CD4-positive, alpha-beta T cell (primary cell): Measurements from ENCODE around the gene GRIK1. TPM values are rescaled to one million over a fixed set of nuclear protein-coding genes. Genes with fewer than 3 reads are reported as not detected.

Experiments
- ATAC-seq: fragments of 200-7000 bp; cut with Tn5 transposase; one replicate; pipeline ENCODE4 v1.10.0; 2022; ENCODE audit warnings: mild to moderate bottlenecking; ENCODE audit not compliant: poor library complexity
- CTCF ChIA-PET: fragments of 350-600 bp; sonication (Branson Sonifier 250); formaldehyde crosslinking; loops from one replicate; lab custom pipeline; 2021; ENCODE audit warnings: antibody characterized with exemption, inconsistent platforms; lab: Charles Lee
- POLR2A ChIA-PET: fragments of 350-600 bp; sonication (Branson Sonifier 250); formaldehyde crosslinking; loops from one replicate; lab custom pipeline; 2021; ENCODE audit warnings: antibody characterized with exemption, inconsistent platforms; lab: Charles Lee
- DNase-seq, 14 experiments: peaks; one replicate each; pipeline ENCODE4 v3.0.0-alpha.2; 2013 to 2020; ENCODE audit warnings: mixed read lengths in 2 of 14
- H3K27ac ChIP-seq, 2 donors: one replicate each; pipeline versions ENCODE4 v1.5.1 to v1.7.0; 2013; ENCODE audit warnings: low read length in 2 of 2, low read depth in 1 of 2, mild to moderate bottlenecking in 1 of 2
- H3K27me3 ChIP-seq, 2 experiments: 1 replicate in 1 of 2; 2 replicates in 1 of 2; pipeline versions ENCODE4 v1.6.1 to v1.7.0; 2013; ENCODE audit warnings: low read length in 2 of 2, control low read depth in 1 of 2, mild to moderate bottlenecking in 1 of 2, moderate library complexity in 1 of 2; ENCODE audit not compliant: insufficient read depth in 2 of 2, control insufficient read depth in 1 of 2
- H3K36me3 ChIP-seq: one replicate; pipeline ENCODE4 v1.6.1; 2013; ENCODE audit warnings: low read length, control low read depth; ENCODE audit not compliant: insufficient read depth
- H3K4me1 ChIP-seq: one replicate; pipeline ENCODE4 v1.6.1; 2013; ENCODE audit warnings: low read length, control low read depth; ENCODE audit not compliant: insufficient read depth
- H3K4me3 ChIP-seq: one replicate; pipeline ENCODE4 v1.5.1; 2013; ENCODE audit warnings: mild to moderate bottlenecking, low read length, moderate library complexity
- H3K9me3 ChIP-seq, 2 experiments: 1 replicate in 1 of 2; 2 replicates in 1 of 2; pipeline versions ENCODE4 v1.6.1 to v1.7.0; 2013; ENCODE audit warnings: low read length in 2 of 2, mild to moderate bottlenecking in 2 of 2, control low read depth in 1 of 2, moderate library complexity in 1 of 2; ENCODE audit not compliant: control insufficient read depth in 1 of 2, insufficient read depth in 1 of 2
- H3K27ac Mint-ChIP-seq: one replicate; pipeline ENCODE4 v1.8.0; 2020; ENCODE audit warnings: mixed read lengths
- H3K27me3 Mint-ChIP-seq: one replicate; pipeline ENCODE4 v1.8.0; 2021; ENCODE audit warnings: mixed read lengths
- H3K36me3 Mint-ChIP-seq: one replicate; pipeline ENCODE4 v1.8.0; 2021; ENCODE audit warnings: low read depth, mixed read lengths
- H3K4me1 Mint-ChIP-seq: one replicate; pipeline ENCODE4 v1.8.0; 2021; ENCODE audit warnings: low read depth, mixed read lengths
- H3K4me3 Mint-ChIP-seq: one replicate; pipeline ENCODE4 v1.8.0; 2020; ENCODE audit warnings: mild to moderate bottlenecking, mixed read lengths
- H3K9me3 Mint-ChIP-seq: one replicate; pipeline ENCODE4 v1.8.0; 2020; ENCODE audit warnings: mixed read lengths
- intact Hi-C, 2 experiments: fragments of 100-400 bp; cut with DNase I in 1 of 2; cut with micrococcal nuclease in 1 of 2; formaldehyde crosslinking; loops; one replicate each; pipeline versions ENCODE4 v1.15.1 to v1.9.0; 2023 to 2025; cut with DNase I, micrococcal nuclease
- total RNA-seq, 174 experiments: library from RNA in 2 of 174; stranded (reverse) in 2 of 174; gene quantifications; one replicate each; pipeline ENCODE4 v1.2.3 and lab custom pipeline; 2021 to 2026
- TF ChIP-seq, protein P1 (sequence below): fragments of 200-600 bp; IDR thresholded peaks from one replicate; pipeline ENCODE4 v1.8.0; 2022; ENCODE audit warnings: antibody characterized with exemption, mild to moderate bottlenecking

GRIK1 gene
- total RNA-seq, 2 experiments from 2014 or later, result not detected

DNA sequence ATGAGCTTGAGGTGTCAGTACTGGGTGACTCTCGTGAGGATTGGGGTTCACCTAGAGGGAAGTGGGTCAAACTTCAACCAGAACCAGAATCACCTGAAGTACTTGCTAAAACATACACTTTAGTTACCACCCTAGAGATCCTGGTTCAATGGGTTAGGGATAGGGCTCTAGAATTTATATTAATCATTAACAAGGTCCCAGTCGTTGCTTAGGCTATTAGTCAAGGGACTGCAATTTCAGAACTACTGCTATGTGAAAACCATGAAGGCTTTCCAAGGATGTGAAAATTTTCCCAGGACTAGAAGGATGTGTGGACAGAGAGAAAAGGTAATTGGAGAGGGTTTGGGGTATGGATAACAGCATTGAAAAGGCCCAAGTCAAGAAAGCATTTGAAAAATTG, 162.6 kb downstream of the GRIK1 start:
- no peak for DNase-seq
- Mint-ChIP-seq H3K36me3 (no peaks in the 10 kb centered on the region), H3K27me3 (peaks cover 10% of the 10 kb centered on the region), H3K4me1 (no peaks in the 10 kb centered on the region), H3K4me3 (no peak overlapping the region), H3K27ac (no peak overlapping the region), H3K9me3 (no peaks in the 10 kb centered on the region)
- H3K36me3 ChIP-seq, result no peaks in the 10 kb centered on the region
- no peak for ATAC-seq
- ChIA-PET POLR2A (no interaction called here), CTCF (no interaction called here)
- no peaks in the 10 kb centered on the region for H3K4me1 ChIP-seq
- intact Hi-C loops, result no loop called here
- TF ChIP-seq, protein P1, sequence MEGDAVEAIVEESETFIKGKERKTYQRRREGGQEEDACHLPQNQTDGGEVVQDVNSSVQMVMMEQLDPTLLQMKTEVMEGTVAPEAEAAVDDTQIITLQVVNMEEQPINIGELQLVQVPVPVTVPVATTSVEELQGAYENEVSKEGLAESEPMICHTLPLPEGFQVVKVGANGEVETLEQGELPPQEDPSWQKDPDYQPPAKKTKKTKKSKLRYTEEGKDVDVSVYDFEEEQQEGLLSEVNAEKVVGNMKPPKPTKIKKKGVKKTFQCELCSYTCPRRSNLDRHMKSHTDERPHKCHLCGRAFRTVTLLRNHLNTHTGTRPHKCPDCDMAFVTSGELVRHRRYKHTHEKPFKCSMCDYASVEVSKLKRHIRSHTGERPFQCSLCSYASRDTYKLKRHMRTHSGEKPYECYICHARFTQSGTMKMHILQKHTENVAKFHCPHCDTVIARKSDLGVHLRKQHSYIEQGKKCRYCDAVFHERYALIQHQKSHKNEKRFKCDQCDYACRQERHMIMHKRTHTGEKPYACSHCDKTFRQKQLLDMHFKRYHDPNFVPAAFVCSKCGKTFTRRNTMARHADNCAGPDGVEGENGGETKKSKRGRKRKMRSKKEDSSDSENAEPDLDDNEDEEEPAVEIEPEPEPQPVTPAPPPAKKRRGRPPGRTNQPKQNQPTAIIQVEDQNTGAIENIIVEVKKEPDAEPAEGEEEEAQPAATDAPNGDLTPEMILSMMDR, result no peak
- H3K9me3 ChIP-seq, result no peaks in the 10 kb centered on the region
- H3K27ac ChIP-seq, result no peak overlapping the region
- no peak overlapping the region for H3K4me3 ChIP-seq
- no peaks in the 10 kb centered on the region for H3K27me3 ChIP-seq

DNA sequence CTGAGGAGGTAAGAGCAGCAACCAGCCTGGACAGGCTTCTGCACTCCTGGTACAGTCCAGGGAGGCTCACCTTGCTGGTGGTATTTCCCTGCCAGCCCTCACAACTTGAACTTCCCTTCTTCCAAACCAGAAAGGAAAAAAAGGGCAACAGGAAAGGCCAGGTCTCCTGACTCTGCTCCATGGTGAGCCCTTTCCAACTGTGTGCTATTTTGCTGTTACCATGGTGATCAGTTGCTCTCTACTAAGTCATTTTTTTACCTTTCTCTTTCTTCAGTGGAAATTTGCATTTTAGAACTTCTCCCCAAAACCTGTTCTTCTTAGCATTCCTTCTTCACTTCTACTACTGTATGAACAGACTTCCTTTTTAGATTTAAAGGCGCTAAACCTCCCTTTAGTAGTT, 164.3 kb downstream of the GRIK1 start:
- Histone ChIP-seq H3K27me3 (no peaks in the 10 kb centered on the region), H3K27ac (no peak overlapping the region), H3K9me3 (no peaks in the 10 kb centered on the region), H3K4me3 (no peak overlapping the region), H3K4me1 (no peaks in the 10 kb centered on the region), H3K36me3 (no peaks in the 10 kb centered on the region)
- TF ChIP-seq, protein P1, result no peak
- intact Hi-C loops, result no loop called here
- Mint-ChIP-seq H3K27ac (no peak overlapping the region), H3K36me3 (no peaks in the 10 kb centered on the region), H3K4me1 (no peaks in the 10 kb centered on the region), H3K4me3 (no peak overlapping the region), H3K27me3 (peaks cover 10% of the 10 kb centered on the region), H3K9me3 (no peaks in the 10 kb centered on the region)
- CTCF ChIA-PET, result no interaction called here
- DNase-seq (no peak), ATAC-seq (no peak)
- POLR2A ChIA-PET, result no interaction called here

DNA sequence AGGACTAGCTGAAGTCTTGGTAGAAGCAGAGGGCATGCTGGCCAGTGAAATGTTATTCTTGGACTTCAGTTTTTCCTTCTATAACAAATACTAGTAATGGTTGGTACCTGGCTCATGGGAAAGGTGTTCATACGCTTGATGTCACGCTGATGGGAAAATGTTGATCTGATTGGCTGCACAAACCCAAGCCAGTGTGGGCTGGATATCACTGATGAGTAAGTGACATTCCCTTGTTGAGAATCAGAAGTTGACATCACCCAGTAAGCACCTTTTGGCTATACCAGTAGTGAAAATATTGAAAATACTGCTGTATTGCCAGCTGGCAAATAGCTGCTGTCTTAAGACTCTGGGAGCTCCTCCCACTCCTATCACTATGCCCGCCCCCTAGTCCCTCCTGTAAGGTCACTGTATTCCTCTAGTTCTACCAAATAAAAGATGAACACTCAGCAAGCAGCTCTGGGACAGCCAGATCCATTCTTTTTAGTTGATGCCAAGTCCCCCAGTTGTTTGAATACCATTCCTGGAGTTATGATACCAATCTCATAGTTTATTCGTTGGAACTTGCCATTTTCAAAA, 168.2 kb downstream of the GRIK1 start:
- Histone ChIP-seq H3K4me3 (no peak overlapping the region), H3K36me3 (no peaks in the 10 kb centered on the region), H3K9me3 (no peaks in the 10 kb centered on the region), H3K4me1 (no peaks in the 10 kb centered on the region), H3K27ac (no peak overlapping the region), H3K27me3 (no peaks in the 10 kb centered on the region)
- POLR2A ChIA-PET, result no interaction called here
- Mint-ChIP-seq H3K27me3 (peaks cover 8% of the 10 kb centered on the region), H3K36me3 (no peaks in the 10 kb centered on the region), H3K27ac (no peak overlapping the region), H3K9me3 (no peaks in the 10 kb centered on the region), H3K4me3 (no peak overlapping the region), H3K4me1 (no peaks in the 10 kb centered on the region)
- no peak for ATAC-seq
- intact Hi-C loops, result no loop called here
- TF ChIP-seq, protein P1, result no peak
- CTCF ChIA-PET, result no interaction called here
- DNase-seq, result no peak
